ENCODE data around the gene POU2F2. TPM values are rescaled to one million over a fixed set of nuclear protein-coding genes. Genes with fewer than 3 reads are reported as not detected.

Gene POU2F2
- polyA plus RNA-seq, 1 experiment = 2.2 TPM

GRCh38 chr19:42091300-42091699 is 40.9 kb downstream of the POU2F2 start:
- TF ChIP-seq, protein P1, sequence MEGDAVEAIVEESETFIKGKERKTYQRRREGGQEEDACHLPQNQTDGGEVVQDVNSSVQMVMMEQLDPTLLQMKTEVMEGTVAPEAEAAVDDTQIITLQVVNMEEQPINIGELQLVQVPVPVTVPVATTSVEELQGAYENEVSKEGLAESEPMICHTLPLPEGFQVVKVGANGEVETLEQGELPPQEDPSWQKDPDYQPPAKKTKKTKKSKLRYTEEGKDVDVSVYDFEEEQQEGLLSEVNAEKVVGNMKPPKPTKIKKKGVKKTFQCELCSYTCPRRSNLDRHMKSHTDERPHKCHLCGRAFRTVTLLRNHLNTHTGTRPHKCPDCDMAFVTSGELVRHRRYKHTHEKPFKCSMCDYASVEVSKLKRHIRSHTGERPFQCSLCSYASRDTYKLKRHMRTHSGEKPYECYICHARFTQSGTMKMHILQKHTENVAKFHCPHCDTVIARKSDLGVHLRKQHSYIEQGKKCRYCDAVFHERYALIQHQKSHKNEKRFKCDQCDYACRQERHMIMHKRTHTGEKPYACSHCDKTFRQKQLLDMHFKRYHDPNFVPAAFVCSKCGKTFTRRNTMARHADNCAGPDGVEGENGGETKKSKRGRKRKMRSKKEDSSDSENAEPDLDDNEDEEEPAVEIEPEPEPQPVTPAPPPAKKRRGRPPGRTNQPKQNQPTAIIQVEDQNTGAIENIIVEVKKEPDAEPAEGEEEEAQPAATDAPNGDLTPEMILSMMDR (IDR thresholded peaks at IDR 0.05; ENCODE audit: insufficient read depth, low read depth, low read length) = no peak
- Histone ChIP-seq H3K27me3 (ENCODE audit: control insufficient read depth, insufficient read depth, low read length) (no peaks in the 10 kb centered on the region), H3K4me3 (ENCODE audit: low read depth, low read length) (no peak overlapping the region), H3K36me3 (ENCODE audit: control insufficient read depth, insufficient read depth, low read length) (peaks cover 6% of the 10 kb centered on the region)
- ChIA-PET CTCF (interaction anchor here (1.1 kb wide), 1 partner anchor 10 kb away, joined by 5 read pairs; no protein-coding TSS in a partner anchor), POLR2A (no interaction called here)
- no peak for DNase-seq (ENCODE audit: low read depth)

GRCh38 chr19:42090672-42091071 is 41.6 kb downstream of the POU2F2 start:
- TF ChIP-seq, protein P1 (IDR thresholded peaks at IDR 0.05; ENCODE audit: insufficient read depth, low read depth, low read length) = no peak
- Histone ChIP-seq H3K4me3 (ENCODE audit: low read depth, low read length) (no peak overlapping the region), H3K36me3 (ENCODE audit: control insufficient read depth, insufficient read depth, low read length) (peaks cover 6% of the 10 kb centered on the region), H3K27me3 (ENCODE audit: control insufficient read depth, insufficient read depth, low read length) (no peaks in the 10 kb centered on the region)
- DNase-seq (ENCODE audit: low read depth) = no peak
- ChIA-PET POLR2A (no interaction called here), CTCF (interaction anchor here (0.7 to 0.8 kb wide), 2 partner anchors 228 to 348 kb away, joined by 3 read pairs; no protein-coding TSS in a partner anchor)

- DNase-seq (ENCODE audit: low read depth) = no peak
- TF ChIP-seq, protein P1 (IDR thresholded peaks at IDR 0.05; ENCODE audit: insufficient read depth, low read depth, low read length) = no peak
- ChIA-PET POLR2A (no interaction called here), CTCF (interaction anchor here (0.7 to 0.8 kb wide), 2 partner anchors 229 to 349 kb away, joined by 3 read pairs; no protein-coding TSS in a partner anchor)
- H3K27me3 ChIP-seq (ENCODE audit: control insufficient read depth, insufficient read depth, low read length) = no peaks in the 10 kb centered on the region
- peaks cover 2% of the 10 kb centered on the region; the same call in 1 of the 2 replicates for H3K36me3 ChIP-seq (ENCODE audit: control insufficient read depth, insufficient read depth, low read length)
- no peak overlapping the region for H3K4me3 ChIP-seq (ENCODE audit: low read depth, low read length)
Observed at GRCh38 chr19:42089772-42090171, 42.5 kb downstream of the POU2F2 start.

- ChIA-PET POLR2A (no interaction called here), CTCF (interaction anchor here (1.0 kb wide), 1 partner anchor 19 kb away, joined by 3 read pairs; no protein-coding TSS in a partner anchor)
- H3K4me3 ChIP-seq (ENCODE audit: low read depth, low read length) = no peak overlapping the region
- no peaks in the 10 kb centered on the region for H3K27me3 ChIP-seq (ENCODE audit: control insufficient read depth, insufficient read depth, low read length)
- DNase-seq (ENCODE audit: low read depth) = no peak
- TF ChIP-seq, protein P1 (IDR thresholded peaks at IDR 0.05; ENCODE audit: insufficient read depth, low read depth, low read length) = no peak
- H3K36me3 ChIP-seq (ENCODE audit: control insufficient read depth, insufficient read depth, low read length) = no peaks in the 10 kb centered on the region; the same call in 1 of the 2 replicates
Observed at GRCh38 chr19:42089191-42089750, 43.0 kb downstream of the POU2F2 start.

GRCh38 chr19:42088471-42089190 is 43.6 kb downstream of the POU2F2 start:
- CTCF ChIA-PET = interaction anchor here (0.6 to 1.0 kb wide), 2 partner anchors 20 to 1270 kb away, joined by 3 read pairs; no protein-coding TSS in a partner anchor
- no peak for DNase-seq (ENCODE audit: low read depth)
- POLR2A ChIA-PET = no interaction called here
- Histone ChIP-seq H3K27me3 (ENCODE audit: control insufficient read depth, insufficient read depth, low read length) (no peaks in the 10 kb centered on the region), H3K36me3 (ENCODE audit: control insufficient read depth, insufficient read depth, low read length) (no peaks in the 10 kb centered on the region), H3K4me3 (ENCODE audit: low read depth, low read length) (no peak overlapping the region)
- TF ChIP-seq, protein P1 (IDR thresholded peaks at IDR 0.05; ENCODE audit: insufficient read depth, low read depth, low read length) = no peak

Data from BJ (cell line).